ENCODE results near the gene RGS19.

DNA sequence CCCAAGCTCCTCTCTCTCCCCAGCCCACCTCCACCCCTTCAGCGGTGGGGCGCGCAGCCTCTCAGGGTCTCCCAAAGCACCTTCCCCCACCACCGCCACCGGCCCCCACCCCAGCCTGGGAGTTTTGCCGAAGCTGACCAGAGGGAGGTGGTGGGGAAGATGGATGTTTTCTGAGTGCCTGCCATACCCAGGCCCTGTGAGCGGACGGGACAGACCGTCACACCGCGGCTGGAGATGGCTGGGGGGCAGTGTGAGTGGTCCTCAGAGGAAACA, 37.6 kb downstream of the RGS19 start:
- no peak for TF ChIP-seq EP300 (IDR thresholded peaks at IDR 0.05; ENCODE audit: borderline replicate concordance in 1 of 2, low read depth in 2 of 2, low read length in 2 of 2)
- TF ChIP-seq POLR2A (IDR thresholded peaks at IDR 0.05; ENCODE audit: control extremely low read depth in 1 of 2, low read depth in 2 of 2, low read length in 2 of 2) = no peak
- TF ChIP-seq TCF12 (IDR thresholded peaks at IDR 0.05; ENCODE audit: low read depth, low read length) = no peak
- TF ChIP-seq, protein P1, sequence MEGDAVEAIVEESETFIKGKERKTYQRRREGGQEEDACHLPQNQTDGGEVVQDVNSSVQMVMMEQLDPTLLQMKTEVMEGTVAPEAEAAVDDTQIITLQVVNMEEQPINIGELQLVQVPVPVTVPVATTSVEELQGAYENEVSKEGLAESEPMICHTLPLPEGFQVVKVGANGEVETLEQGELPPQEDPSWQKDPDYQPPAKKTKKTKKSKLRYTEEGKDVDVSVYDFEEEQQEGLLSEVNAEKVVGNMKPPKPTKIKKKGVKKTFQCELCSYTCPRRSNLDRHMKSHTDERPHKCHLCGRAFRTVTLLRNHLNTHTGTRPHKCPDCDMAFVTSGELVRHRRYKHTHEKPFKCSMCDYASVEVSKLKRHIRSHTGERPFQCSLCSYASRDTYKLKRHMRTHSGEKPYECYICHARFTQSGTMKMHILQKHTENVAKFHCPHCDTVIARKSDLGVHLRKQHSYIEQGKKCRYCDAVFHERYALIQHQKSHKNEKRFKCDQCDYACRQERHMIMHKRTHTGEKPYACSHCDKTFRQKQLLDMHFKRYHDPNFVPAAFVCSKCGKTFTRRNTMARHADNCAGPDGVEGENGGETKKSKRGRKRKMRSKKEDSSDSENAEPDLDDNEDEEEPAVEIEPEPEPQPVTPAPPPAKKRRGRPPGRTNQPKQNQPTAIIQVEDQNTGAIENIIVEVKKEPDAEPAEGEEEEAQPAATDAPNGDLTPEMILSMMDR (IDR thresholded peaks at IDR 0.05; ENCODE audit: control extremely low read depth in 1 of 3, insufficient read depth in 1 of 3, low read depth in 1 of 3, low read length in 3 of 3) = no peak
- no peak for TF ChIP-seq RXRA (IDR thresholded peaks at IDR 0.05; ENCODE audit: insufficient read depth, low read depth, low read length)
- TF ChIP-seq POLR2AphosphoS5 (IDR thresholded peaks at IDR 0.05; ENCODE audit: low read depth, low read length) = no peak
- TF ChIP-seq SP4 (IDR thresholded peaks at IDR 0.05; ENCODE audit: low read length) = no peak
- TF ChIP-seq CEBPB (IDR thresholded peaks at IDR 0.05; ENCODE audit: low read depth, low read length) = no peak
- no peak for TF ChIP-seq ZNF274 (IDR thresholded peaks at IDR 0.05; ENCODE audit: borderline replicate concordance, extremely low read depth, low read length)
- TF ChIP-seq SP2 (IDR thresholded peaks at IDR 0.05; ENCODE audit: low read length) = no peak
- TF ChIP-seq EZH2 (IDR thresholded peaks at IDR 0.05; ENCODE audit: low read depth, low read length, severe bottlenecking) = no peak
- no peak for TF ChIP-seq TBP (IDR thresholded peaks at IDR 0.05; ENCODE audit: low read depth, low read length)
- no peak for TF ChIP-seq NRF1 (IDR thresholded peaks at IDR 0.05; ENCODE audit: low read depth, low read length)
- no peak for TF ChIP-seq KDM5A (IDR thresholded peaks at IDR 0.05; ENCODE audit: low read length)
